OCI-LY7 (cell line): ENCODE results near the gene FERMT3.

Experiments
- CTCF ChIP-seq: fragments of 200-600 bp; sonication (generic); conservative IDR thresholded peaks from 2 replicates; pipeline ENCODE4 v1.5.1; 2014; ENCODE audit warnings: mild to moderate bottlenecking, antibody characterized with exemption, low read length, moderate library complexity, mixed read lengths
- EZH2phosphoT487 ChIP-seq: fragments of 200-600 bp; sonication (generic); IDR thresholded peaks from 2 replicates; pipeline ENCODE4 v1.6.1; 2018; ENCODE audit warnings: low read depth, borderline replicate concordance, mild to moderate bottlenecking, mixed run types, antibody characterized with exemption, low read length, moderate library complexity, mixed read lengths

GRCh38 chr11:64208796-64209562, 2.5 kb downstream of the FERMT3 start:
- TF ChIP-seq CTCF (no peak), EZH2phosphoT487 (no peak)
